Activated CD4-positive, alpha-beta T cell treated with anti-CD3 and anti-CD28 coated beads, Interleukin-2, Interleukin-4, amounts not matched to agents 100 ng/mL and 50 ng/mL, durations not matched to agents 16 hours and 8 hours (primary cell): ENCODE data around the gene PLEKHH3.

Experiments
- DNase-seq: peaks from one replicate; pipeline ENCODE4 v3.0.0-alpha.2; 2020; ENCODE audit warnings: low spot score

The PLEKHH3 gene, protein sequence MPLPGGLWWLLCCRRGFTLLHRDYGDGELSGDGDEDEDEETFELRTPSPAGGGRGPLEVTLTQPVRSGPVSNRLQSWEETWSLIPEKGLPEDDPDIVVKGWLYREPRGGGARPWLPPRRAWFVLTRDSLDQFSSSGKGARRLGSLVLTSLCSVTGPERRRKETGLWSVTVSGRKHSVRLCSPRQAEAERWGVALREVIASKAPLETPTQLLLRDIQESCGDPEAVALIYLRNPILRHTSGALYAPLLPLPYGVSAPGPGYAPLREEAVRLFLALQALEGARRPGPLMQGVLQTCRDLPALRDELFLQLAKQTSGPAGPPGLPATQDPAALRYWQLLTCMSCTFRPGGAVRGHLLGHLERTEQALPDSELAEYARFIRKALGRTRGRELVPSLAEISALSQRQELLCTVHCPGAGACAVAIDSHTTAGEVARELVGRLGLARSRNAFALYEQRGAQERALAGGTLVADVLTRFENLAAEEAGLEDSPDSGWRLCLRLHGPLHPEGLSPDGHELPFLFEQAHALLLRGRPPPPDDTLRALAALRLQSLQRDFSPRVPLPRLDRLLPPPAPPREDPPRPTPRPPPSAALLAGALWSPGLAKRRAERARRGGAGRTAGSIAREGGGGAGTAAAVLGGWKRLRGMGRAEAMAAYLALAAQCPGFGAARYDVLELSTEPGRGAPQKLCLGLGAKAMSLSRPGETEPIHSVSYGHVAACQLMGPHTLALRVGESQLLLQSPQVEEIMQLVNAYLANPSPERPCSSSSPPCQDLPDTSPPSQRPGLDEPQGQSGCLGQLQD

DNA sequence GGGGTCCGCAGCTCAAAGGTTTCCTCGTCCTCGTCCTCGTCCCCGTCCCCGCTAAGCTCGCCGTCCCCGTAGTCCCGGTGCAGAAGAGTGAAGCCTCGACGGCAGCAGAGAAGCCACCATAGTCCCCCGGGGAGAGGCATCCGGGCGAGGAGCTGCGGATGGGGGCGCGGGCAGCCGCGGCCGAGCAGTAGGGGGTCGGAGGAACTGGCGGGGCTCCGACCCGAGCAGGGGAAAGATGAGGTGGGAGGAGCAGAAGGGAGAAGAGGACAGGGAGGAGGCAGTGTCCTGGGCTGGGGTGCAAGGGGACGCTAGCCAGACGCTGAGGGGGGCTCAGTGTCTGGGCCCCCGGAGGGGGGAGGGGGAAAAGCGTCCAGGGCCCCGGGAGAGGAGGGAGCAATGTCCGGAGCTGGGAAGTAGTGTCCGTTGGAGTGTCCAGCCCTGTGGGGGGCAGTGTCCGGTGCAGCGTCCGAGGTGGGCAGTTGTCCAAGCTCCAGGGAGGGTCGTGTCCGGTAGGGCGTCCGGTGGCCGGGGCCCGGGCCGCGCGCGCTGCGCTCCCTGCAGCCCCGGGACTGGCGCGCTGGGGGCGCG, at the start of gene PLEKHH3:
Gene PLEKHH3, minus strand, starts transcription at position 571 of the 588 bp plus-strand sequence. Its CDS starts 431 bp downstream, at position 140.
- no peak for DNase-seq

DNA sequence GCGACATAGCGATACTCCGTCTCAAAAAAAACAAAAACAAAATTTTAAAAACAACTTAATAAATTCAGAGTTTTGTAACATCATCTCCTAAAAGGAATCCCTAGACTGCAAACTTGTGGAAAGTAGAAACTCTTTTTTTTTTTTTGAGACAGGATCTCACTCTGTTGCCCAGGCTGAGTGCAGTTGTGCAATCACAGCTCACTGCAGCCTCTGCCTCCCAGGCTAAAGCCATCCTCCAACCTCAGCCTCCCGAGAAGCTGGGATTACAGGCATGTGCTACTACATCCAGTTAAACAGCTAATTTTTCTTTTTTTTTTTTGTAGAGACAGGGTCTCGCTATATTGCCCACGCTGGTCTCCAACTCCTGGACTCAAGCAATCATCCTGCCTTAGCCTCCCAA, 48.3 kb upstream of the PLEKHH3 start:
- no peak for DNase-seq

DNA sequence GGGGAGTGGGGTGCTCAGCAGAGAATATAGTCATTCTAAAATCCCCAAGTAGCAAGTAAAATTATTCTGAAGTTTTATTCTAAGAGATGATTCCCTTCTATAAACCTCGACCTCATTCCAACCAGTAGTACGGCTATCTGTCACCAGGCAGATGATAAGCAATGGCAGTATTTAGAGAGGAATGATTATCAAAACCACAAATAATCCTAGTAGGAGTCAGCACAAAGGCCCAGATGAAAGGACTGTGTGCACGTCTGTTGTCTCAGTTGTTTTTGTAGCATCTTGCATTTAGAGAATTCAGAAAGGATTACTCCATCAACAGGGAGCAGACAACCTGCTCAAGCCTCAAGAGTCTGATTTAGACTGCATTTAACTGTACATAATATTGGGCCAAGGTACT, 46.8 kb upstream of the PLEKHH3 start:
- DNase-seq, result no peak

GRCh38 chr17:42720996-42721583, 44.3 kb upstream of the PLEKHH3 start:
- peak; percentile 67 for DNase-seq

DNA sequence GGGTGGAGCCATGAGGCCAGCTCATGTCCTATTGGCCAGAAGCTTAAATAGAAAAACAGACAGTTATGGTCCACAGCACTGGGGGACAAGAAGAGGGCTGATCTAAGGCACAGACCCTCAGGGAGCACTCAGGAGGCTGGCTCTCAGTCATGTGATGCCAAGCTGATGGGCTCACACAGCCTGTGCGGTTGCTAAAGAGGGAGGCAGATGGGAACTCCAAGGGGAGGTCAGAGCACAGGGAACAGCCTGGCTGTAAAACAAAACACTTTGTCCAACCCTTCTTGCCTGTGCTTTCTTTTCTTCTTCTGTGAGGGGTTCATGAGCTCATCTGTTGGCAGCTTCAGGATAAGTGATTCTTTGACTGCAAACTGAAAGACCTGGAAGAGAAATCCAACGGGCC, 32.8 kb upstream of the PLEKHH3 start:
- DNase-seq, result no peak

DNA sequence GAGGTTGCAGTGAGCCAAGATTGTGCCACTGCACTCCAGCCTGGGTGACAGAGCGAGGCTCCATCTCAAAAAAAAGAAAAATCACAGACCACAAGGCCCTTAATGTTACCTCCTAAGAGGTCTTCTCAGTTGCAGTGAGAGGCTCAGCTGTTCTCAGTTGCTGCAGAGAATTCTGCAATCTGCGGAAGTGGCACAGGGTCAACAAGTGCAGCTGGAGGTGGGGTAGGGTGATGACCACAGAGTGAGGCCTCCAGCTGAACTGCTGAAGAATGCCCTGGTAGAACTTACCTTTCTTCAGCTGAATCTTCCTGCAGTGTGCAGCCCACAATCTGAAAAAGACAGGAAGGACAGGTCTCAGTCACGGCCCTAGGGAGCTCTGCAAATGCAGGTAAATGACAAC, 31.8 kb upstream of the PLEKHH3 start:
- DNase-seq, result no peak

- DNase-seq, result peak; percentile 91
These were observed 29.9 kb upstream of the PLEKHH3 start for GRCh38 chr17:42706732-42707131.

DNA sequence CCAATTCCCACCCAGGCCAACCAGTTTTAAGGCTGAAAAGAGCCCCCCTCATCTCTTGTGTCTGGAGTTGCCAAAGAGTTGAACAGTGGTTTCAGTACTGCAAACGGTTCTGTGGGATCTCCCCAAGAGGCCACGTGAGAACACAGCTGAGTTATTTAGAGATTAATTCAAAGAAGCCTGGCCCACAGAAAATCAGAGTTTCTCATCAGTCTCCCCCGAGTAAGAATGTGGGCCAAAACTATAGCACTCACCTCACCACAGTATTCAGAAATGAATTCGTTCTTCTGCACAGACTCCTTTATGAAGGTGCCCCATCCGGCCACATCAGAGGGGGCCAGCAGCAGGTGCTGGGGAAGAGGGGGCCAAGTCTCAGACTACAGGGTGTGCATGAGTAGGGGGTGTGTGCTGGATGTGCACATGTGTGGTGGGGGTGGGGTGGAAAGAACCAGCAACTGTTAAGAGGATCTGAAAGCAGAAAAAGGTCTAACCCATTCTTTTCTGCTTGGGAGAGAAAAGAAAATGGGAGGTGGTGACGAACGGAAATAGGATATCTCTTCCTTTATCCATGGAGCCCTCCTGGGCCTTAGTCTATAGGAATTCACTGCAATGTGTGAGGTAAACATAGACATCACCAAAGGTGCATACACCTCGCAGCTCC, 28.2 kb upstream of the PLEKHH3 start:
- DNase-seq, result peak; percentile 94

GRCh38 chr17:42704490-42704836, 27.7 kb upstream of the PLEKHH3 start:
- peak; percentile 60 for DNase-seq

GRCh38 chr17:42702446-42702845, 25.7 kb upstream of the PLEKHH3 start:
- DNase-seq, result no peak

- DNase-seq, result no peak
These were observed 23.9 kb upstream of the PLEKHH3 start for GRCh38 chr17:42700586-42701289.

DNA sequence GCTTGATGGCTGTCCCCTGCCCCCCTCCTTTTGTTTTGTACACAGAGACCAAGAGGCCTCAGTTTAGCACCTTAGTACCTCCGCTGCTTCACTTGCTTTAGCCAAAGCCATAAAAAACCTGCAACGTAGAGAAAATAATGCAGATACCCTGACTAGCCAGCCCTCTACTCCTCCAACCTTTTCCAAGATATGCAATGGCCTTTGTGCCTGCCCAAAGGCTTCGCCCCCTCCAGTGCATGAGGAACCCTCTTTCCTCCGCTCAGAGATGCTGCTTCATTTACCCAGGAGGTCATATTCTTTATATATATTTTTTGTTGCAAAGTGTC, 22.6 kb upstream of the PLEKHH3 start:
- DNase-seq, result no peak

- no peak for DNase-seq
These were observed 22.1 kb upstream of the PLEKHH3 start for GRCh38 chr17:42698736-42699414.

DNA sequence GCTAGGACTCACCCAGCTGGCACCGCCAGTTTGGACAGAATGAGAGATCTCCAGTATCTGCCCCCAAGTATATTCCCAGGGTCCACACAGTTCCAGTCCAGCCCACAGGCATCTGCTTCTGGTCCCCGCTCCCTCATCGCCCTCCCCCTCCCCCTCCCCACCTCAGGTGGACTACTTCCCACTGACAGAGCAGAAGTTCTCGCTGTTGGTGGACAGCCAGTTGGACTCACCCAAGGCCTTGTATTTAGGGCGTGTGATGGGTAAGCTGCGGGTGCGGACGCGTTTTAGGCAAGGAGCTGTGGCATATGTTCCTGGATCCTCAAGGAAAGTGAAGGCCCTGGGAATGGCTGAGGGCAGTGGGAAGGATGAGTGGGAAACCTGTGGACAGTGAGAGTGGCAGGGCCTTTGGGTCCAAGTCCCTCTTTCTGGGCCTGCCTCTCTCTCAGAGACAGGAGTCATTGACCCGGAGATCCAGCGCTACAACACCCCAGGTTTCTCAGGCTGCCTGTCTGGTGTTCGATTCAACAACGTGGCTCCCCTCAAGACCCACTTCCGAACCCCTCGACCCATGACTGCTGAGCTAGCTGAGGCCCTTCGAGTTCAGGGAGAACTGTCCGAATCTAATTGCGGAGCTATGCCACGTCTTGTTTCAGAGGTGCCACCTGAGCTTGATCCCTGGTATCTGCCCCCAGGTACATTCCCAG, 20.5 kb upstream of the PLEKHH3 start:
- no peak for DNase-seq

- DNase-seq, result no peak
These were observed 18.7 kb upstream of the PLEKHH3 start for GRCh38 chr17:42695500-42695899.

GRCh38 chr17:42694524-42694923, 17.7 kb upstream of the PLEKHH3 start:
- DNase-seq, result no peak

DNA sequence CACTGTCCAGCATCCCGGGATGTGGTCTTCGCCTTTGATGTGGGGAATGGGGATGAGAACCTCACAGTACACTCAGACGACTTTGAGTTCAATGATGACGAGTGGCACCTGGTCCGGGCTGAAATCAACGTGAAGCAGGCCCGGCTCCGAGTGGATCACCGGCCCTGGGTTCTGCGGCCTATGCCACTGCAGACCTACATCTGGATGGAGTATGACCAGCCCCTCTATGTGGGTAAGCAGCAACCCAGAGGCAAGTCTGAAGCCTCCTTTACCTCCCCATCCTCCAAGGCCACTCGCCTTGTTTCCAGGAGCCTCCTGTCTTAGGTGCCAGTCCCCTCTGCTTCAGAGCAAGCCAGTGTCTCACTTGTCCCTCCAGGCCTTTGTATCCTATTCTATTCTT, 15.7 kb upstream of the PLEKHH3 start:
- no peak for DNase-seq

- no peak for DNase-seq
These were observed 14.3 kb upstream of the PLEKHH3 start for GRCh38 chr17:42691021-42691545.

- no peak for DNase-seq
These were observed 13.8 kb upstream of the PLEKHH3 start for GRCh38 chr17:42690596-42690995.

DNA sequence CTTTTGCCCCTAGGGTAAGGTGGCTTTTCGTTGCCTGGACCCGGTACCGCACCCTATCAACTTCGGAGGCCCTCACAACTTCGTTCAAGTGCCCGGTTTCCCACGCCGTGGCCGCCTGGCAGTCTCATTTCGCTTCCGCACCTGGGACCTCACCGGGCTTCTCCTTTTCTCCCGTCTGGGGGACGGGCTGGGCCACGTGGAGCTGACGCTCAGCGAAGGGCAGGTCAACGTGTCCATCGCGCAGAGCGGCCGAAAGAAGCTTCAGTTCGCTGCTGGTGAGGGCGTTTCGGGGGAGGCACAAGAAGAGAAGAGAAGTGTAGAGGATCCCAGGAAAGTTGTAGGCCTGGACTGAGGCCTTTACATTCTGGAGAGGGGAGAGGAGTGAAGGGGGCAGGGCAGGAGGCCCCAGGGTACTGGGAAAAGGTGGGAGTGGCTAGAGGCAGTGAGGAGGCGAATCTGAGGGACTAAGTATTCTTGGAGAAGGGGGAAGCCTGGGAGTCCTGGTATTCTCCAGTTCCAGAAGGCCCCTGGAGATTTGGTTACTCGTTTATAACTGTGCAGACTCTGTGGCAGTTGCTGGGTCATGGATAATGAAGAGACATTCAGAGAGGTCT, 11.0 kb upstream of the PLEKHH3 start:
- no peak for DNase-seq
